CD4-positive, alpha-beta T cell treated with Interleukin-2 at 100 ng/mL for 4 hours (primary cell): ENCODE data around the gene ZC3H8.

Source experiments
- DNase-seq: peaks from one replicate; pipeline ENCODE4 v3.0.0-alpha.2; 2020; ENCODE audit warnings: low spot score

ZC3H8 gene

GRCh38 chr2:112164876-112165275 is 90.0 kb downstream of the ZC3H8 start:
- DNase-seq = no peak

GRCh38 chr2:112163541-112163981 is 91.3 kb downstream of the ZC3H8 start:
- DNase-seq = no peak

GRCh38 chr2:112162956-112163355 is 91.9 kb downstream of the ZC3H8 start:
- DNase-seq = no peak

GRCh38 chr2:112162341-112162740 is 92.5 kb downstream of the ZC3H8 start:
- DNase-seq = no peak
